ENCODE measurements around the gene AKT2.

DNA sequence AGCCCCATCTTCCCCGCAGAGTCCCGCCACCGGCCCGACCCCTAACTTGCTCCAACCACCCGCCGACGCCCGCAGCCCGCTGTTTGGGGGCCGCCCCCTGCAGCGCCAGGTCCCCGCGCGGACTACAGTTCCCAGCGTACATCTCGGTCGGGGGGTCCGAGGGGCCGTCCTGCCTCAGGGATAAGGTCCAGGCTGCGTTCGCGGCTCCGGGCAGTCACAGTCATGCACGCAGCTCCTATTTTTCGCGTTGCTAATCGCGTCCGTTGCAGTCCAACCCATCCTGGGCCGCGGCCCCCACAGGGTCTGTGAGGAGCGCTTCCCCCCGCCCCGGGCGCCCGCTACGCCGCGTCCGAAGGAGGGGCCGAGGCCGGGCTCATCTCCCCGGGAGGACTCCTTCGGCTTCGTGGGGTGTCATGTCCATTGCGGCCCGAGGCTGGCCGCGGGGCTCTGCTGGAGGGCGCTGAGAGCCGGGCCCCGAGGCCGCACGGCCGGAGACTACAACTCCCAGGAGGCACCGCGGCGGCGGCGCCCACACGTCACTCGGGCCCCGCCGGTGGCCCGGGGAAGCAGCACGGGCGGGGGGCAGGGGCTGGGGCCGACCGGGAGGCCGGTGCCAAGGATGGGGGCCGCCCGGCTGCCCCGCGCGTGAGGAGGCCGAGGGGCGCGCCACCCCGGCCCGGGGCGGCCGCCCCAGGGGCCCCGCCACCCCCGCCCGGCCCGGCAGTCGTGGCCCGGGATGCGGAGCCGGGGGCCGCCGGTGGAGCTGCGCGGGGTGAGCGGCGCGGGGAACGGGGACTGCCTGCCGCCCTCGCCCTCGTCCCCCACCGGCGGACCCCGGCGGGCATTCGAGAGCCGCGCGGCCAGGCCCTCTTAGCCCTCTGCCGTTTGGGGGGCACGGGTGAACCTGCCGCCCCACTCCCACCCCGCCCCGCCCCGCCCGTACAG is 94.0 kb downstream of the AKT2 start, which contains the start of gene MAP3K10:
- TF ChIP-seq CTCF (conservative IDR thresholded peaks at IDR 0.05; ENCODE audit: low read depth, low read length) (no peak), EZH2 (IDR thresholded peaks at IDR 0.05; ENCODE audit: borderline replicate concordance, low read depth, low read length, poor library complexity, severe bottlenecking) (no peak)
